T-helper 17 cell (primary cell): ENCODE measurements around the gene MYO16. TPM values are rescaled to one million over a fixed set of nuclear protein-coding genes. Genes with fewer than 3 reads are reported as not detected.

Source experiments
- ATAC-seq: fragments of 150-1000 bp; cut with Tn5 transposase; 2 replicates; pipeline ENCODE4 v1.10.0; 2021; ENCODE audit warnings: mild to moderate bottlenecking, moderate library complexity
- DNase-seq, 3 donors: peaks; one replicate each; pipeline versions ENCODE4 v3.0.0 to v3.0.0-alpha.2; 2020 to 2021
- H3K9me3 ChIP-seq: one replicate; pipeline ENCODE4 v1.7.0; 2013; ENCODE audit warnings: low read length, mild to moderate bottlenecking; ENCODE audit not compliant: control insufficient read depth, poor library complexity, severe bottlenecking
- H3K27ac Mint-ChIP-seq: one replicate; pipeline ENCODE4 v1.8.0; 2022; ENCODE audit warnings: mild to moderate bottlenecking, moderate library complexity, mixed read lengths
- H3K27me3 Mint-ChIP-seq: one replicate; pipeline ENCODE4 v1.8.0; 2022; ENCODE audit warnings: mixed read lengths
- H3K36me3 Mint-ChIP-seq: one replicate; pipeline ENCODE4 v1.8.0; 2022; ENCODE audit warnings: low read depth, mixed read lengths
- H3K4me1 Mint-ChIP-seq: one replicate; pipeline ENCODE4 v1.8.0; 2022; ENCODE audit warnings: mild to moderate bottlenecking, mixed read lengths
- H3K4me3 Mint-ChIP-seq: one replicate; pipeline ENCODE4 v1.8.0; 2022; ENCODE audit warnings: mild to moderate bottlenecking, moderate library complexity, mixed read lengths
- total RNA-seq, 4 donors: library from RNA in 2 of 4; stranded (reverse) in 2 of 4; gene quantifications; one replicate each; pipeline ENCODE4 v1.2.3 and lab custom pipeline; 2022 to 2026

The MYO16 gene
- total RNA-seq, 2 donors from 2014 or later = 0.42 to 0.45 TPM

- H3K9me3 ChIP-seq = no peaks in the 10 kb centered on the region
- peaks cover 2% of the 10 kb centered on the region for H3K36me3 Mint-ChIP-seq
- ATAC-seq (no peak), DNase-seq (no peak)
- no peak overlapping the region for H3K4me3 Mint-ChIP-seq
- no peak overlapping the region for H3K27ac Mint-ChIP-seq
- H3K27me3 Mint-ChIP-seq = no peaks in the 10 kb centered on the region
- peaks cover 4% of the 10 kb centered on the region for H3K4me1 Mint-ChIP-seq
Measured at GRCh38 chr13:109114991-109115390, 485.6 kb downstream of the MYO16 start.

DNA sequence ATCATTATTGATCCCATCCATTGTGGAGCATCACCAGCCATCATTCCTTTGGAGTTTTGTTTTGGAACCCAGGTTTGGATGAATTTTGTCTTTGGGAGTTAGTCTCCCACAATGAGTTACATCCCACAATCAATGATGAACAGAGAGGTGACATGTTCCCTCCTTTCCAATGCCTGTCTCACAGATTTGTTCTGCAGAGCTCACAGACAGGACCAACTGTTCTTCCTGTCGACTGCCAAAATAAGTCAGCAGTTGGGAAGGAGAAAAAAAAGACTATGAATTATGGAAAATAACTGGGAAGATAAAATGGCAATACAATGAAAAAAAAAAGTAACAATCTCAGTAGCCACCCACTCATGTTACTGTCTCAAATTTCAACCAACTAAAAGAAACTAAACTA is 489.1 kb downstream of the MYO16 start:
- Mint-ChIP-seq H3K4me1 (peaks cover 3% of the 10 kb centered on the region), H3K36me3 (peaks cover 2% of the 10 kb centered on the region), H3K27me3 (no peaks in the 10 kb centered on the region), H3K27ac (no peak overlapping the region), H3K4me3 (no peak overlapping the region)
- ATAC-seq (no peak), DNase-seq (no peak)
- no peaks in the 10 kb centered on the region for H3K9me3 ChIP-seq

DNA sequence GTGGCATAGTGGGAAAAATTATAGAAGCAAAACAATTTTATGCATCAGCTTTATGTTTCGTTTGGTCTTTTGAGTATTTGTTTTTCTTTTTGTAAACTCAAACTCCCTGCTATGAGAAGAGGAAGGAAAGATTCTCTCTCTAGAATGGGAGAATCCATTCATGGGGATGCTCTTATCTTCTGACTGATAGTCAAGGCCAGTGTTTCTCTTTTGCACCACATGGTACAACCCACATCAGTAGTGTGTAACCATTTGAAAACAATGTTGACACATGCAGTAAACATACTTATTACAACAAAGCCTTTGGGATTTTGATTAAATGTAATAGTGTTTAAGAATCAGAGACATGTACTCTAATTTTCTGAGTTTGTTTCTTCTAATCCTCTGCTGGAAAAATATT is 490.5 kb downstream of the MYO16 start:
- no peaks in the 10 kb centered on the region for H3K9me3 ChIP-seq
- no peaks in the 10 kb centered on the region for H3K4me1 Mint-ChIP-seq
- peaks cover 2% of the 10 kb centered on the region for H3K36me3 Mint-ChIP-seq
- DNase-seq = no peak
- H3K27me3 Mint-ChIP-seq = peaks cover 4% of the 10 kb centered on the region
- no peak for ATAC-seq
- no peak overlapping the region for H3K4me3 Mint-ChIP-seq
- H3K27ac Mint-ChIP-seq = no peak overlapping the region

GRCh38 chr13:109121826-109122225 is 492.4 kb downstream of the MYO16 start:
- DNase-seq = no peak
- no peak overlapping the region for H3K4me3 Mint-ChIP-seq
- H3K36me3 Mint-ChIP-seq = no peaks in the 10 kb centered on the region
- no peak overlapping the region for H3K27ac Mint-ChIP-seq
- no peaks in the 10 kb centered on the region for H3K4me1 Mint-ChIP-seq
- no peak for ATAC-seq
- no peaks in the 10 kb centered on the region for H3K9me3 ChIP-seq
- peaks cover 7% of the 10 kb centered on the region for H3K27me3 Mint-ChIP-seq

- H3K4me3 Mint-ChIP-seq = no peak overlapping the region
- ATAC-seq = no peak
Measured at GRCh38 chr13:109123971-109124370, 494.6 kb downstream of the MYO16 start.

DNA sequence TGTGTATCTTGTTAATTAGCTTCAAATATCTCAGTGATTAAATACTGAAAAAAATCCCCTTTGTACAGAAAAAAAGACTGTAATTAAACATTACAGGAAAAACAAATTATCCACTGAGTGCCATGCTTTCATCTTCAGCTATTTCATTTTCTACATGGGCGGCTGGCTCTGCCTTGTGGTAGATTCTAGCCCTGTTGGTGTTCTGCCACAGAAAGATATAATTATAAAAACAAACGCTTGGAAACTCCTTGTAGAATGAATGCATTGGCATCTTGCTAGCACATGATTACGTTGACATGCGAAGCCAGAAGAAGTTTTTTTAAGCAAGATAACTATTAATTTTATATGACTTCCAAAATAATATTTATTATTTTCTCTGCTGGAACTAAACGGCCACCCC is 496.8 kb downstream of the MYO16 start:
- Mint-ChIP-seq H3K4me3 (no peak overlapping the region), H3K27ac (no peak overlapping the region), H3K4me1 (no peaks in the 10 kb centered on the region), H3K36me3 (no peaks in the 10 kb centered on the region), H3K27me3 (peaks cover 7% of the 10 kb centered on the region)
- H3K9me3 ChIP-seq = no peaks in the 10 kb centered on the region
- ATAC-seq = no peak
- no peak for DNase-seq

More at GRCh38 chr13:109123971-109124370, 494.6 kb downstream of the MYO16 start:
- no peaks in the 10 kb centered on the region for H3K36me3 Mint-ChIP-seq
- H3K4me1 Mint-ChIP-seq = no peaks in the 10 kb centered on the region
- peaks cover 7% of the 10 kb centered on the region for H3K27me3 Mint-ChIP-seq
- no peak overlapping the region for H3K27ac Mint-ChIP-seq
- H3K9me3 ChIP-seq = no peaks in the 10 kb centered on the region
- DNase-seq = no peak

DNA sequence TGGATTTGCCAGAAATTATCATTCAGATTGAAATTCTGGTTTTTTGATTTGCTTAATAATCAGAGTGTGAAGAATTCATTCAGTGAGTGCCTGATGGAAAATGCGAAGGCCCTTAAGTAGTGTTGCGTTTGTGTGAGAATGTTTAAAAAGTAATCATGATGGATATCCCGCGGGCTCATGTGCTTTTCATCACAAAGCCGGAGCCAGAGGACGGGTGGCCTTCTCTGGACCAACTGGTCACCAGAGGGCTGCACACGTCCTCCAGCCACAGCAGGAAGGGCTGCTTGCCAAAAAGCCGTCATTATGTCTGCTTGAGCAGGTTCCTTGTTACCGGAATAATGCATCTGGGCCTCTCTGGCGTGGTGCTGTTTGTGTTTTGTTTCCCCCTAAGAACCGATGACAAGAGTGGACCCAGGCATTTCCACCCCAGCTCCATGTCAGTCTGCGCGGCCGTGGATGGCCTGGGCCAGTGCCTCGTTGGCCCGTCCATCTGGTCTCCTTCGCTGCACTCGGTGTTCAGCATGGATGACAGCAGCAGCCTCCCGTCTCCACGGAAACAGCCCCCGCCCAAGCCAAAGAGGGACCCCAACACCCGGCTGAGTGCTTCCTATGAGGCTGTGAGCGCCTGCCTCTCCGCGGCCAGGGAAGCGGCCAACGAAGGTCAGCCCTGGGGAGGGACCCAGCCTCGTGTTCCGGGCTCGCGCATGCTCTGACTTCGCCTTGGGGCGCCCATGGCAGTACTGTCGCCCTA is 497.7 kb downstream of the MYO16 start:
- Mint-ChIP-seq H3K4me1 (no peaks in the 10 kb centered on the region), H3K4me3 (no peak overlapping the region), H3K27me3 (peaks cover 7% of the 10 kb centered on the region), H3K27ac (no peak overlapping the region), H3K36me3 (no peaks in the 10 kb centered on the region)
- DNase-seq = no peak
- ATAC-seq = no peak
- H3K9me3 ChIP-seq = no peaks in the 10 kb centered on the region

- Mint-ChIP-seq H3K4me3 (no peak overlapping the region), H3K4me1 (no peaks in the 10 kb centered on the region), H3K36me3 (no peaks in the 10 kb centered on the region), H3K27me3 (peaks cover 7% of the 10 kb centered on the region), H3K27ac (no peak overlapping the region)
- DNase-seq (no peak), ATAC-seq (no peak)
- H3K9me3 ChIP-seq = no peaks in the 10 kb centered on the region
Measured at GRCh38 chr13:109128121-109128520, 498.7 kb downstream of the MYO16 start.

DNA sequence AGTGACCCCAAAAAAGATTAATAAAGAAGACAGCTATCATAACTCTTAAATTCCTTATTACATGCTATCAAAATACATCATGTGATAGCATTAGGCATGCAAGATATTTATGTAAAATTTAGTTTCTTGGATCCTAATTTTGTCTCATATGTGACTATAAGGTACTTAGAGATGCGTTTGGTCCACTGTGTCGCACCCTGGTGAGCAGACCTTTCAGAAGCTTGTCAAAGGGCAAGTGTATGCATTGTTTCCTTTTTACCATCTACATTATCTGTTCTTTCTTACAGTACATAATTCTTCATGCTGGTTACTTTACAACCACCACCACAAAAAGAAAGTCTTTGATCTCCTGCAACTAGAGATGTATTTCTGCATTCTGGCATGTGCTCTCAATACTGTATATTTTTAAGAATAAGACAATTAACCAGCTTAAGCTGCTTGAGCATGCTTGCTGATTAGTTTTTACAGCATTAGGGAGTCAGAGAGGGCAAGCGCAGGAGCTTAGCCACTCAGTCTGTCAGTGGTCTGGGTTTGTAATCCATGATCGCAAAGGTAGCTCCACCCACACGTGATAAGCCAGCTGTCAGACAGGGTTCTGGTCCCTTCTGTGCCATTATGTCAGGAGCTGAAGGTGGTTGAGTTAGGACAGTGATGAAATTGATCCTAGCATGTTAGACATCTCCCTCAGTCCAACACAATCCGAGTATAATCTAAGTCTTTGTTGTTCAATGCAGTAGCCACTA is 500.9 kb downstream of the MYO16 start:
- H3K27ac Mint-ChIP-seq = no peak overlapping the region
- DNase-seq (no peak), ATAC-seq (no peak)
- H3K36me3 Mint-ChIP-seq = no peaks in the 10 kb centered on the region
- H3K9me3 ChIP-seq = no peaks in the 10 kb centered on the region
- H3K4me1 Mint-ChIP-seq = no peaks in the 10 kb centered on the region
- H3K4me3 Mint-ChIP-seq = no peak overlapping the region
- no peaks in the 10 kb centered on the region for H3K27me3 Mint-ChIP-seq

- H3K36me3 Mint-ChIP-seq = no peaks in the 10 kb centered on the region
- ATAC-seq = no peak
- no peak overlapping the region for H3K4me3 Mint-ChIP-seq
- peaks cover 9% of the 10 kb centered on the region for H3K27me3 Mint-ChIP-seq
- H3K4me1 Mint-ChIP-seq = no peaks in the 10 kb centered on the region
- no peak for DNase-seq
- no peaks in the 10 kb centered on the region for H3K9me3 ChIP-seq
- no peak overlapping the region for H3K27ac Mint-ChIP-seq
Measured at GRCh38 chr13:109131698-109132257, 502.4 kb downstream of the MYO16 start.

DNA sequence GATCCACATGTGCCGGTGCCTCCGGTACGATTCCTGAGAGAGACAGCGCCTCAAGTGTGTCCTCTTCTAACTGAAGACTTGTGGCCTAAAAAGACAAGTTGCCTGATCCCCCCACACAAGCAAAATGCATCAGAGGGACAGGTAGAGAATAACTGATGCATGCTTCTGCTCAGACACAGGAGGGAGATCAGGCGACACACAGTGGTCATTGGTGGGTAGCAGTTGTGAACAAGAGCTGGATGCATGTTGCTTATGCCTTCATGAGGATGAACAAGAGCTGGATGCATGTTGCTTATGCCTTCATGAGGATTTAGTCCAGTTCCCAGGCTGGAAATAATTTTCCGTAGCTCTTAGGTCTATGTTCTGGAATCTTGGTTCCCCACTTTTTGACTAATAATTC is 505.6 kb downstream of the MYO16 start:
- DNase-seq (no peak), ATAC-seq (no peak)
- Mint-ChIP-seq H3K27ac (no peak overlapping the region), H3K4me3 (no peak overlapping the region), H3K27me3 (peaks cover 20% of the 10 kb centered on the region), H3K36me3 (no peaks in the 10 kb centered on the region), H3K4me1 (no peaks in the 10 kb centered on the region)
- H3K9me3 ChIP-seq = no peaks in the 10 kb centered on the region

- H3K27me3 Mint-ChIP-seq = peaks cover 28% of the 10 kb centered on the region
Measured at GRCh38 chr13:109136873-109137272, 507.5 kb downstream of the MYO16 start.

DNA sequence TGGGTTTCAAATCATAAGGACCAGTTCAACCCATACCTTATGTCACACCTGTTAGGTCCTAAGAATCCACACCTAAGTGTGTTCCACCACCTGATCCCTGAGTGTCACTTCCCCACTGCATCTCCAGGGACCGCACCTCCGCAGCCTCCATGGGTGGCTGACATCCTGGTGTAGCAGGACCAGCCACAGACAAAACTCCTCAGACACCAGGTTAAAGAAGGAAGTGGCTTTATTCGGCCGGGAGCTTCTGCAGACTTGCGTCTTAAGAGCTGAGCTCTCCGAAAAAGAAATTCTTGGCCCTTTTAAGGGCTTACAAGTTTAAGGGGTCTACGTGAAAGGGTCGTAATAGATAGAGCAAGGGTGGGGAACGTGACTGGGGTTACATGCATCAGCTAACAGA is 509.9 kb downstream of the MYO16 start:
- H3K4me3 Mint-ChIP-seq = no peak overlapping the region
- no peak overlapping the region for H3K27ac Mint-ChIP-seq
- H3K9me3 ChIP-seq = no peaks in the 10 kb centered on the region
- peaks cover 48% of the 10 kb centered on the region for H3K27me3 Mint-ChIP-seq
- H3K4me1 Mint-ChIP-seq = no peaks in the 10 kb centered on the region
- ATAC-seq (no peak), DNase-seq (no peak)
- no peaks in the 10 kb centered on the region for H3K36me3 Mint-ChIP-seq

More at GRCh38 chr13:109136873-109137272, 507.5 kb downstream of the MYO16 start:
- no peak overlapping the region for H3K4me3 Mint-ChIP-seq
- no peaks in the 10 kb centered on the region for H3K36me3 Mint-ChIP-seq
- DNase-seq (no peak), ATAC-seq (no peak)
- H3K27ac Mint-ChIP-seq = peak overlapping the region; percentile 39
- H3K4me1 Mint-ChIP-seq = no peaks in the 10 kb centered on the region
- no peaks in the 10 kb centered on the region for H3K9me3 ChIP-seq
